GM10248 (cell line): ENCODE results near the gene PIK3IP1.

Source experiments
- CTCF ChIA-PET: fragments of 300-600 bp; sonication (Branson Sonifier 250); formaldehyde crosslinking; extraction: SDS; loops from one replicate; lab custom pipeline; 2021; ENCODE audit warnings: antibody characterized with exemption; lab: Yijun Ruan, JAX
- POLR2A ChIA-PET: fragments of 350-650 bp; sonication (Branson Sonifier 250); formaldehyde crosslinking; extraction: SDS; loops from one replicate; lab custom pipeline; 2020; ENCODE audit warnings: antibody characterized with exemption; lab: Yijun Ruan, JAX
- DNase-seq: peaks from one replicate; pipeline ENCODE4 v3.0.0; 2012; ENCODE audit errors: extremely low spot score
- TF ChIP-seq, protein P1 (sequence below): IDR thresholded peaks from 2 replicates; pipeline ENCODE4 v1.5.1; 2012; ENCODE audit warnings: mild to moderate bottlenecking, low read depth; ENCODE audit errors: extremely low read depth, missing control alignments, control extremely low read depth

Gene PIK3IP1, protein sequence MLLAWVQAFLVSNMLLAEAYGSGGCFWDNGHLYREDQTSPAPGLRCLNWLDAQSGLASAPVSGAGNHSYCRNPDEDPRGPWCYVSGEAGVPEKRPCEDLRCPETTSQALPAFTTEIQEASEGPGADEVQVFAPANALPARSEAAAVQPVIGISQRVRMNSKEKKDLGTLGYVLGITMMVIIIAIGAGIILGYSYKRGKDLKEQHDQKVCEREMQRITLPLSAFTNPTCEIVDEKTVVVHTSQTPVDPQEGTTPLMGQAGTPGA

GRCh38 chr22:31292236-31292989, at the start of gene PIK3IP1:
PIK3IP1 (minus strand) TSS chr22:31292488; CDS start chr22:31292344, 144 bp downstream.
- CTCF ChIA-PET = interaction anchor here (0.7 to 7.3 kb wide), 20 partner anchors 9 to 657 kb away, joined by 3 to 66 read pairs (median 6); partner anchors contain the start of genes LIMK2, PATZ1 and SLC35E4
- TF ChIP-seq, protein P1, sequence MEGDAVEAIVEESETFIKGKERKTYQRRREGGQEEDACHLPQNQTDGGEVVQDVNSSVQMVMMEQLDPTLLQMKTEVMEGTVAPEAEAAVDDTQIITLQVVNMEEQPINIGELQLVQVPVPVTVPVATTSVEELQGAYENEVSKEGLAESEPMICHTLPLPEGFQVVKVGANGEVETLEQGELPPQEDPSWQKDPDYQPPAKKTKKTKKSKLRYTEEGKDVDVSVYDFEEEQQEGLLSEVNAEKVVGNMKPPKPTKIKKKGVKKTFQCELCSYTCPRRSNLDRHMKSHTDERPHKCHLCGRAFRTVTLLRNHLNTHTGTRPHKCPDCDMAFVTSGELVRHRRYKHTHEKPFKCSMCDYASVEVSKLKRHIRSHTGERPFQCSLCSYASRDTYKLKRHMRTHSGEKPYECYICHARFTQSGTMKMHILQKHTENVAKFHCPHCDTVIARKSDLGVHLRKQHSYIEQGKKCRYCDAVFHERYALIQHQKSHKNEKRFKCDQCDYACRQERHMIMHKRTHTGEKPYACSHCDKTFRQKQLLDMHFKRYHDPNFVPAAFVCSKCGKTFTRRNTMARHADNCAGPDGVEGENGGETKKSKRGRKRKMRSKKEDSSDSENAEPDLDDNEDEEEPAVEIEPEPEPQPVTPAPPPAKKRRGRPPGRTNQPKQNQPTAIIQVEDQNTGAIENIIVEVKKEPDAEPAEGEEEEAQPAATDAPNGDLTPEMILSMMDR = peak; percentile 48
- POLR2A ChIA-PET = interaction anchor here (1.0 kb wide), 1 partner anchor 13 kb away, joined by 5 read pairs; no protein-coding TSS in a partner anchor
- peak; percentile 80 for DNase-seq

DNA sequence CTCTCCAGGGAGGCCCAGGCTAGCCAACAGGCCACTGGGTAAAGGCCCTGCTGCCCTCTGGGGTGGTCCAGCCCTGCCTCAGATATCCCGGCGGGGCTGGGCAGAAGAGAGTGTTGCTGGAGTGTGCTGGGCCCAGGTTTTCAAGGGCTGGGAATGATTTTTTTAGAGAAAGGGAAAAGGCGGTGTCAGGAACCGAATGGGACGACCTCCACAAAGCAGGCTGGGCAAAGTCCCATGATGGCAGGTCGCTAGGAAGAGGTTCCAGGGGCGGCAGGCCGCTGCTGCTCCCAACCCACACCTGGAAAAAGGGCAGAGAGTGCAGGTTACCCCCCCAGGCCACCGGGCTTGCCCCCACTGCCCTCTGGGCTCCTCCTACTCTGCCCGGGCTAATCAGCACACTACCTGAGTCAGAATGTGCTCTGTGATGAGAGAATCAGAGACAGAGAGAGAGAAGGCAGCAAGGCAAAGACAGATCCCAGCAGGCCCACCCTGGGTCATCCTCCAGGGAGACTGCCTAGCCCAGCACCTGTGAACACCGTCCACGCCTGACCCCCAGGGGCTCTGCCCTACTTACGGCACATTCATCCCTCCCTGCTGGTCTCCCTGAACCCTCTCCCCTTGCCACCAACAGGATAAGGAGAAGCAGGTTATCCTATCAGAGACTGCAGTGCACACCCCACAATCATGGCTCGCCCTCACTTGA, 49.2 kb upstream of the PIK3IP1 start:
- TF ChIP-seq, protein P1 = no peak
- no peak for DNase-seq
- CTCF ChIA-PET = interaction anchor here (1.0 to 1.5 kb wide), 3 partner anchors 7 to 28 kb away, joined by 3 read pairs; no protein-coding TSS in a partner anchor
- POLR2A ChIA-PET = no interaction called here

GRCh38 chr22:31340765-31341247, 48.5 kb upstream of the PIK3IP1 start:
- TF ChIP-seq, protein P1 = no peak
- no peak for DNase-seq
- CTCF ChIA-PET = interaction anchor here (1.2 kb wide), 1 partner anchor 27 kb away, joined by 3 read pairs; no protein-coding TSS in a partner anchor
- POLR2A ChIA-PET = no interaction called here

- DNase-seq = no peak
- ChIA-PET CTCF (interaction anchor here (1.1 to 1.2 kb wide), 2 partner anchors 19 to 27 kb away, joined by 3 read pairs; no protein-coding TSS in a partner anchor), POLR2A (no interaction called here)
- TF ChIP-seq, protein P1 = no peak
Measured at GRCh38 chr22:31340360-31340759, 48.1 kb upstream of the PIK3IP1 start.

DNA sequence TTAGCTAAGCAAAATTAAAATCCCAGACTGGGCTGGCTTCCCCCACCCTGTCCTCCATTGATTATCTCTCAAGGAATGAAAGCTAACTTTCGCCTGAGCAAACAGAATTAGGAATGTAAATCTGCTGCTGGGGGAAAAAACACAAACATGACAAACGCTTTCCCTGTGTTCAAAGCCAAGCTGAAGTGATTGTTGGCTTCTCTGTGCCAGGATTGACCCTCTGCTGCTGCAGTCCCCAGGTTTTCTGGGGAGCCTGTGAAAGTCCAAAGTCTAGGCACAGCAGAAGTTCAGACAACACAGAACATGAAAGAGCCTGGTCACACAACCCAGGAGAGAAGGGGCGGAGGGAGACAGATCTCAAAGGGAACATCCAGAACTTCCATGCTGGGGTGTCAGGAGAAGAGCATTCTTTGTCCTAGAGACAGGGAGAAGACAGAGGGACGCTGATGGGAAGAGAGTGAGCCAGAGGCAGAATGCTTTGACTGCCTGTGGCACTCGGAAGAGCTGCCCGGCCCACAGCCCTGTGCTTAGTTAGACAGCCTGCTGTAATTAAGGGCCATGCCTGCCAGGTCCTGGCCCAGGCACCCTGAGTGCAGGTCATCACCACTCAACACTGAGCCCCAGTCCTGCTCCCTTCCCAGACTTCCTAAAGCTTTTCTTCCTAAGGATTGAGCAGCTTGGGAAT, 47.0 kb upstream of the PIK3IP1 start:
- ChIA-PET CTCF (interaction anchor here (1.1 to 5.5 kb wide), 4 partner anchors 14 to 47 kb away, joined by 3 to 30 read pairs (median 4); partner anchors contain the start of gene PIK3IP1), POLR2A (interaction anchor here (0.6 kb wide), 1 partner anchor 399 kb away, joined by 4 read pairs; no protein-coding TSS in a partner anchor)
- TF ChIP-seq, protein P1 = no peak
- no peak for DNase-seq
